ENCODE data around the gene FMNL1.

DNA sequence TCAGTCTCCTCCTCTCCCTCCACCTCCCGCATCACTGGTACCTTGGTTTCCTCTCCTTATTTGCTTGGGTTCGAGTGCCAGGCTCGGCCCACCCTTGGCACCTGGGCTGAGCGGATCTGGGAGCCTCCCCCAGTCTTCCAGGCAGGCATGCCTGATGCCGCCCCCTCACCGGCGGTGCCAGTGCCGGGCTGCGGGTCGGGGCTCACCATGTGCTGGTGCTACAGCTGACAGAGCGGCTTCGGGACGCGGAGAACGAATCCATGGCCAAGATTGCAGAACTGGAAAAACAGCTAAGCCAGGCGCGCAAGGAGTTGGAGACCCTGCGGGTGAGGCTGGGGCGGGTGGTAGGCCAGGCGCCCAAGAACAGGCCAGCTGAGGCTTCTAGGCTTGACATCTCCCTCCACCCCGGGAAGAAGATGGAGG is 19.2 kb downstream of the FMNL1 start:
- TF ChIP-seq YY1 (IDR thresholded peaks at IDR 0.05; ENCODE audit: insufficient read depth, insufficient read length) (no peak), SUZ12 (IDR thresholded peaks at IDR 0.05; ENCODE audit: extremely low read depth, insufficient read depth, insufficient read length) (no peak)
